OCI-LY1 (cell line): Measurements from ENCODE around the gene MOCS1.

Source experiments
- H2AFZ ChIP-seq: fragments of 200-600 bp; sonication (generic), shearing (Covaris generic); 2 replicates; pipeline ENCODE4 v1.6.0; 2014; ENCODE audit warnings: antibody characterized with exemption, mild to moderate bottlenecking, low read length
- H3F3A ChIP-seq: fragments of 200-600 bp; sonication (generic), shearing (Covaris generic); 2 replicates; pipeline ENCODE4 v1.6.0; 2014; ENCODE audit warnings: mild to moderate bottlenecking, antibody characterized with exemption, low read length, moderate library complexity; ENCODE audit not compliant: insufficient read depth
- H3K27ac ChIP-seq: fragments of 200-600 bp; sonication (generic); 2 replicates; pipeline ENCODE4 v1.5.1; 2014; ENCODE audit warnings: low read length, mixed run types, mild to moderate bottlenecking, low read depth; ENCODE audit not compliant: poor library complexity, severe bottlenecking
- H3K27me3 ChIP-seq: fragments of 200-600 bp; sonication (generic); 2 replicates; pipeline ENCODE4 v1.6.0; 2014; ENCODE audit warnings: antibody characterized with exemption, mild to moderate bottlenecking, low read length, moderate library complexity; ENCODE audit not compliant: insufficient read depth
- H3K36me3 ChIP-seq: fragments of 200-600 bp; sonication (generic); 2 replicates; pipeline ENCODE4 v1.6.1; 2014; ENCODE audit warnings: mild to moderate bottlenecking, antibody characterized with exemption, low read length, moderate library complexity, mixed read lengths; ENCODE audit not compliant: insufficient read depth
- H3K4me1 ChIP-seq: fragments of 200-600 bp; sonication (generic); 2 replicates; pipeline ENCODE4 v1.5.1; 2014; ENCODE audit warnings: mild to moderate bottlenecking, low read length, moderate library complexity; ENCODE audit not compliant: insufficient read depth, severe bottlenecking
- H3K4me2 ChIP-seq: fragments of 200-600 bp; sonication (generic), shearing (Covaris generic); 2 replicates; pipeline ENCODE4 v1.6.1; 2014; ENCODE audit warnings: low read length
- H3K4me3 ChIP-seq: fragments of 200-600 bp; sonication (generic); 2 replicates; pipeline ENCODE4 v1.5.1; 2014; ENCODE audit warnings: low read length, low read depth, mild to moderate bottlenecking, mixed read lengths; ENCODE audit not compliant: poor library complexity, severe bottlenecking
- H3K79me2 ChIP-seq: fragments of 200-600 bp; shearing (Covaris generic); 2 replicates; pipeline ENCODE4 v1.6.1; 2016; ENCODE audit warnings: mixed run types, low read length, mixed read lengths; ENCODE audit not compliant: insufficient read depth
- H3K9ac ChIP-seq: fragments of 200-600 bp; sonication (generic), shearing (Covaris generic); 2 replicates; pipeline ENCODE4 v1.6.1; 2014; ENCODE audit warnings: mild to moderate bottlenecking, low read length, mixed read lengths
- H3K9me2 ChIP-seq: fragments of 200-600 bp; sonication (generic), shearing (Covaris generic); 2 replicates; pipeline ENCODE4 v1.6.1; 2014; ENCODE audit warnings: low read depth, mild to moderate bottlenecking, low read length, mixed read lengths
- H3K9me3 ChIP-seq: fragments of 200-600 bp; shearing (Covaris generic); 2 replicates; pipeline ENCODE4 v1.6.1; 2014; ENCODE audit warnings: low read length, mixed read lengths
- H4K20me1 ChIP-seq: fragments of 200-600 bp; sonication (generic), shearing (Covaris generic); 2 replicates; pipeline ENCODE4 v1.6.0; 2016; ENCODE audit warnings: mild to moderate bottlenecking, low read length; ENCODE audit not compliant: insufficient read depth
- EZH2 ChIP-seq: fragments of 200-600 bp; sonication (generic), shearing (Covaris generic); IDR thresholded peaks from 2 replicates; pipeline ENCODE4 v1.8.0; 2017; ENCODE audit warnings: borderline replicate concordance, mixed run types, mild to moderate bottlenecking, antibody characterized with exemption, low read length, moderate library complexity, mixed read lengths
- TF ChIP-seq, protein P1 (sequence below): fragments of 200-600 bp; sonication (generic), shearing (Covaris generic); IDR thresholded peaks from 2 replicates; pipeline ENCODE4 v1.5.1; 2017; ENCODE audit warnings: mild to moderate bottlenecking, antibody characterized with exemption, low read length, moderate library complexity, mixed read lengths

MOCS1 gene

DNA sequence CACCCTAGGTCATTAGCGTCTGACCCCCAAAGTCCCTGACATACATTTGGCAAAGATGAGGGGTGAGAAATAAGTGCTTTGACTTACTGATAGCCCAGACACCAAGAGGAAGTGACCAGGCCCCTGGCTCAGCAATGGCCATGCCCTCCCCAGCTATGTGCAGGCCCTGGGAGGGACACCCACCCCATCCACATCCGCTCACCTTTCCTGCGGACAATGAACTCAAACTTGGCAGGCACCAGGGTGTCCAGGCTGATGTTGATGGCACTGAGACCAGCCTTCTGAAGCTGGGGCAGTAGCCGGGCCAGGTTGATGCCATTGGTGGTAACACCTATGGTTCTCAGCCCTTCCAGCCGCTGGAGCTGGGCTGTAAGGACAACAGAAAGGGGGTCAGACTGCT lies 18.4 kb downstream of the MOCS1 start:
- no peak for TF ChIP-seq EZH2
- TF ChIP-seq, protein P1, sequence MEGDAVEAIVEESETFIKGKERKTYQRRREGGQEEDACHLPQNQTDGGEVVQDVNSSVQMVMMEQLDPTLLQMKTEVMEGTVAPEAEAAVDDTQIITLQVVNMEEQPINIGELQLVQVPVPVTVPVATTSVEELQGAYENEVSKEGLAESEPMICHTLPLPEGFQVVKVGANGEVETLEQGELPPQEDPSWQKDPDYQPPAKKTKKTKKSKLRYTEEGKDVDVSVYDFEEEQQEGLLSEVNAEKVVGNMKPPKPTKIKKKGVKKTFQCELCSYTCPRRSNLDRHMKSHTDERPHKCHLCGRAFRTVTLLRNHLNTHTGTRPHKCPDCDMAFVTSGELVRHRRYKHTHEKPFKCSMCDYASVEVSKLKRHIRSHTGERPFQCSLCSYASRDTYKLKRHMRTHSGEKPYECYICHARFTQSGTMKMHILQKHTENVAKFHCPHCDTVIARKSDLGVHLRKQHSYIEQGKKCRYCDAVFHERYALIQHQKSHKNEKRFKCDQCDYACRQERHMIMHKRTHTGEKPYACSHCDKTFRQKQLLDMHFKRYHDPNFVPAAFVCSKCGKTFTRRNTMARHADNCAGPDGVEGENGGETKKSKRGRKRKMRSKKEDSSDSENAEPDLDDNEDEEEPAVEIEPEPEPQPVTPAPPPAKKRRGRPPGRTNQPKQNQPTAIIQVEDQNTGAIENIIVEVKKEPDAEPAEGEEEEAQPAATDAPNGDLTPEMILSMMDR: no peak
- Histone ChIP-seq H3K9me2 (no peaks in the 10 kb centered on the region), H3K4me3 (no peak overlapping the region), H3K27me3 (no peaks in the 10 kb centered on the region), H4K20me1 (no peaks in the 10 kb centered on the region), H3K4me2 (no peak overlapping the region), H2AFZ (no peak overlapping the region), H3F3A (no peaks in the 10 kb centered on the region), H3K27ac (no peak overlapping the region), H3K36me3 (no peaks in the 10 kb centered on the region), H3K9me3 (no peaks in the 10 kb centered on the region), H3K4me1 (no peaks in the 10 kb centered on the region), H3K9ac (no peak overlapping the region), H3K79me2 (no peaks in the 10 kb centered on the region)

DNA sequence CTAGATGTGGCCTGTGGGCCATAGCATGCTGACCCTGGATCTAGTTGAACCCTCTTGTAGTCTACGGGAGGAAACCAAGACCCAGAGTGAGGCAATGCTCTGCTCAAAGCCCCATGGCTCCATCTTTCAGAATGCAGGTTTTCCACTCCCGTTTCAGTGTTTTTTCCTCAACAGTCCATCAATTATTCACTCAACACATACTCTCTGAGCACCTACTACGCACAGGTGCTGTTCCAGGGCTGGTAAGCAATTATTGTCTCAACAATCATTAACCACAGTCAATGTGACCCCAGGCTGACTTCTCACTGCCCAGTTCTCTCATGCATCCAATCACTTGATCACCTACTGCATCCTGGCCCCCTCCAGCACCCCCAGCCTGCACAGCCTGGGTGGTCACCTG lies 20.0 kb downstream of the MOCS1 start:
- H3K27ac ChIP-seq: no peak overlapping the region
- no peaks in the 10 kb centered on the region for H3K79me2 ChIP-seq
- H3K9ac ChIP-seq: no peak overlapping the region
- no peaks in the 10 kb centered on the region for H3K4me1 ChIP-seq
- H4K20me1 ChIP-seq: no peaks in the 10 kb centered on the region
- no peaks in the 10 kb centered on the region for H3K9me2 ChIP-seq
- no peaks in the 10 kb centered on the region for H3K36me3 ChIP-seq
- H2AFZ ChIP-seq: no peak overlapping the region
- H3K4me2 ChIP-seq: no peak overlapping the region
- no peaks in the 10 kb centered on the region for H3K27me3 ChIP-seq
- no peaks in the 10 kb centered on the region for H3K9me3 ChIP-seq
- TF ChIP-seq EZH2: no peak
- TF ChIP-seq, protein P1: no peak
- no peak overlapping the region for H3K4me3 ChIP-seq
- H3F3A ChIP-seq: no peaks in the 10 kb centered on the region

DNA sequence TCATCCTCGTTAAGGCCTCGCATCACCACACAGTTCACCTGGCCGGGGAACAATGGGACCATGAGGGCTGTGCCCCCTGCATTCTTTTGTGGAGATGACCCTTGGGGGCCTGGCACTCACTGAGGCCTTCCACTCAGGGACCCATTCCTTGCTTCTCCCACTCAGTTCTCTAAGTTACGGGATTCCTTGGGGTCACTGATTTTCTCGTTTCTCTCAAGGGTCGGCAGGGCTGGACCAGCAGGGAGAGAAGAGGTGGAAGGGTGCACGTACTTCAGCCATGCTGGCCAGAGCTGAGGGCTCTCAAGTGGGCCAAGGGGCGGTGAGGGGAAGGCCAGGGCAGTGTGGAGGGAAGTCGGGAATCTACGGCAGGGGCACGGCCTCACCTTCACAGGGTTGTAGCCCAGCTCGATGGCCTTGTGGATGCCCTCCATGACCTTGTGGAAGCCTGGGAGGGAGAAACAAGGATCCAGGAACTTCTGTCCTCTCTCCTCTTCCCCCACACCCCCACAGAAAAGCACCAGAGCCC lies 20.8 kb downstream of the MOCS1 start:
- no peaks in the 10 kb centered on the region for H3K4me1 ChIP-seq
- no peak overlapping the region for H2AFZ ChIP-seq
- no peaks in the 10 kb centered on the region for H3K9me2 ChIP-seq
- no peak for TF ChIP-seq EZH2
- TF ChIP-seq, protein P1: no peak
- H3F3A ChIP-seq: no peaks in the 10 kb centered on the region
- H3K27me3 ChIP-seq: no peaks in the 10 kb centered on the region
- no peaks in the 10 kb centered on the region for H4K20me1 ChIP-seq
- H3K4me3 ChIP-seq: no peak overlapping the region
- no peaks in the 10 kb centered on the region for H3K36me3 ChIP-seq
- no peak overlapping the region for H3K4me2 ChIP-seq
- H3K79me2 ChIP-seq: no peaks in the 10 kb centered on the region
- no peak overlapping the region for H3K27ac ChIP-seq
- H3K9ac ChIP-seq: no peak overlapping the region
- H3K9me3 ChIP-seq: no peaks in the 10 kb centered on the region
